Fibroblast of the aortic adventitia (primary cell): ENCODE measurements around the gene TMTC1. TPM values are rescaled to one million over a fixed set of nuclear protein-coding genes. Genes with fewer than 3 reads are reported as not detected.

Experiments
- DNase-seq: peaks from one replicate; pipeline ENCODE4 v3.0.0-alpha.2; 2010; ENCODE audit warnings: low read depth
- H3K4me3 ChIP-seq: 2 replicates; pipeline ENCODE4 v1.5.1; 2011; ENCODE audit warnings: low read depth, mild to moderate bottlenecking, control low read depth, low read length, moderate library complexity
- CTCF ChIP-seq: IDR thresholded peaks from 2 replicates; pipeline ENCODE4 v1.5.1; 2011; ENCODE audit warnings: mild to moderate bottlenecking, low read length, control low read depth, inconsistent platforms; ENCODE audit not compliant: insufficient read depth
- total RNA-seq: library from RNA; depleted of rRNA; stranded (reverse); fragments of >200 nt; gene quantifications from 2 replicates; pipeline ENCODE4 v1.2.3, GENCODE V29; 2012; ENCODE audit warnings: low replicate concordance

Gene TMTC1
- total RNA-seq, 1 donor = 54.9 TPM

GRCh38 chr12:29742646-29743045 is 41.1 kb downstream of the TMTC1 start:
- DNase-seq = no peak
- no peak for TF ChIP-seq CTCF
- H3K4me3 ChIP-seq = no peak overlapping the region

- peak; percentile 91 for DNase-seq
- H3K4me3 ChIP-seq = peak overlapping the region; percentile 4
- TF ChIP-seq CTCF = no peak
Measured at GRCh38 chr12:29741342-29742241, 42.1 kb downstream of the TMTC1 start.

GRCh38 chr12:29739279-29739991 is 44.3 kb downstream of the TMTC1 start:
- peak; percentile 40 for DNase-seq
- H3K4me3 ChIP-seq = no peak overlapping the region
- no peak for TF ChIP-seq CTCF

GRCh38 chr12:29738365-29738764 is 45.4 kb downstream of the TMTC1 start:
- H3K4me3 ChIP-seq = no peak overlapping the region
- DNase-seq = peak; percentile 26
- no peak for TF ChIP-seq CTCF

- TF ChIP-seq CTCF = no peak
- H3K4me3 ChIP-seq = no peak overlapping the region
- no peak for DNase-seq
Measured at GRCh38 chr12:29737644-29738043, 46.1 kb downstream of the TMTC1 start.

GRCh38 chr12:29735604-29736003 is 48.1 kb downstream of the TMTC1 start:
- H3K4me3 ChIP-seq = no peak overlapping the region
- TF ChIP-seq CTCF = no peak
- DNase-seq = no peak
